Measurements from ENCODE around the gene NRN1L. TPM values are rescaled to one million over a fixed set of nuclear protein-coding genes. Genes with fewer than 3 reads are reported as not detected.

NRN1L gene
- total RNA-seq, 2 donors from 2014 or later: 7.0 to 7.3 TPM

DNA sequence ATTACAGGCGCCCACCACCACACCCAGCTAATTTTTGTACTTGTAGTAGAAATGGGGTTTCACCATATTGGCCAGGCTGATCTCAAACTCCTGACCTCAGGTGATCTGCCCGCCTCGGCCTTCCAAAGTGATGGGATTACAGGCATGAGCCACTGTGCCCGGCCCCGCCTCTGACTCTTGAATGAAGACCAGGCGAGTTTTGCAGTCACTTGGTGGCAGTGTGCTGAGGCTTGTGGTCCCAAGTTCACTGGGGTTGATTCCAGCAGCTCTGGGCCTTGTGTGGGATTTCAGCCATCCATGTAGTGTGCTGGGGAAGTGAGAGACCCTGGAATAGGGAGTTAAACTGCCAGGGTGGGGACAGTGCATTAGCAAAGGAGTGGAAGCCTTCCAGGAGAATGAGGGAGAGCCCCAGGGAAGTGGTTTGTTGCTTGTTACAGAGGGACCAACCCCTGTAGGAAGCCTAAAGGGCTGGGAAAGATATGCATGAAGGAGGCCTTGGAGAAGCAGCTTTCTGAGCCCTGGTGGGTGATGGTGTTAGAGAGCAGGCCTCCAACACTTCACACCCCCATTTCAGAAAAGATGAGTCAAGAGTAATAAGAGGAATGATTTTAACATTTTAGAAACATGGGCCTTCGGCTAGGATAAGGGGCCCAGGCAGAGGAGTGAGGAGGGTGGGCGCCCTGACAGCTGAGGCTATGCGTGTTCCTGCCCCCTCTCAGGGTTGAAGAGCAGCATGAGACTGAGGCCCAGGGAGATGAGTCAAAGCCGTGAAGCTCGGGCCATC lies 22.9 kb downstream of the NRN1L start:
- Histone ChIP-seq H3K4me1 (ENCODE audit: control insufficient read depth, insufficient read depth, low read length) (no peaks in the 10 kb centered on the region), H3K27ac (ENCODE audit: low read depth, low read length) (no peak overlapping the region), H3K9ac (ENCODE audit: extremely low read depth, low read length, poor library complexity, severe bottlenecking) (no peak overlapping the region), H3K9me3 (ENCODE audit: control insufficient read depth, low read length) (no peaks in the 10 kb centered on the region), H3K36me3 (ENCODE audit: control insufficient read depth, insufficient read depth, low read length) (peaks cover 27% of the 10 kb centered on the region), H3K27me3 (ENCODE audit: control insufficient read depth, insufficient read depth, low read length, poor library complexity, severe bottlenecking) (no peaks in the 10 kb centered on the region), H3K4me3 (ENCODE audit: low read length) (no peak overlapping the region)
- Mint-ChIP-seq H3K36me3 (ENCODE audit: low read depth) (peaks cover 35% of the 10 kb centered on the region), H3K9me3 (no peaks in the 10 kb centered on the region), H3K27ac (peak overlapping the region; percentile 26), H3K4me3 (no peak overlapping the region), H3K27me3 (ENCODE audit: insufficient read depth) (no peaks in the 10 kb centered on the region), H3K4me1 (no peaks in the 10 kb centered on the region)
- WGBS, 2 experiments (ENCODE audit: insufficient coverage in 1 of 2, insufficient read length in 1 of 2): 94% methylated on average over 9 to 10 of the region's 11 CpGs
- DNase-seq: no peak
- TF ChIP-seq, protein P1, sequence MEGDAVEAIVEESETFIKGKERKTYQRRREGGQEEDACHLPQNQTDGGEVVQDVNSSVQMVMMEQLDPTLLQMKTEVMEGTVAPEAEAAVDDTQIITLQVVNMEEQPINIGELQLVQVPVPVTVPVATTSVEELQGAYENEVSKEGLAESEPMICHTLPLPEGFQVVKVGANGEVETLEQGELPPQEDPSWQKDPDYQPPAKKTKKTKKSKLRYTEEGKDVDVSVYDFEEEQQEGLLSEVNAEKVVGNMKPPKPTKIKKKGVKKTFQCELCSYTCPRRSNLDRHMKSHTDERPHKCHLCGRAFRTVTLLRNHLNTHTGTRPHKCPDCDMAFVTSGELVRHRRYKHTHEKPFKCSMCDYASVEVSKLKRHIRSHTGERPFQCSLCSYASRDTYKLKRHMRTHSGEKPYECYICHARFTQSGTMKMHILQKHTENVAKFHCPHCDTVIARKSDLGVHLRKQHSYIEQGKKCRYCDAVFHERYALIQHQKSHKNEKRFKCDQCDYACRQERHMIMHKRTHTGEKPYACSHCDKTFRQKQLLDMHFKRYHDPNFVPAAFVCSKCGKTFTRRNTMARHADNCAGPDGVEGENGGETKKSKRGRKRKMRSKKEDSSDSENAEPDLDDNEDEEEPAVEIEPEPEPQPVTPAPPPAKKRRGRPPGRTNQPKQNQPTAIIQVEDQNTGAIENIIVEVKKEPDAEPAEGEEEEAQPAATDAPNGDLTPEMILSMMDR (conservative IDR thresholded peaks at IDR 0.05): no peak

DNA sequence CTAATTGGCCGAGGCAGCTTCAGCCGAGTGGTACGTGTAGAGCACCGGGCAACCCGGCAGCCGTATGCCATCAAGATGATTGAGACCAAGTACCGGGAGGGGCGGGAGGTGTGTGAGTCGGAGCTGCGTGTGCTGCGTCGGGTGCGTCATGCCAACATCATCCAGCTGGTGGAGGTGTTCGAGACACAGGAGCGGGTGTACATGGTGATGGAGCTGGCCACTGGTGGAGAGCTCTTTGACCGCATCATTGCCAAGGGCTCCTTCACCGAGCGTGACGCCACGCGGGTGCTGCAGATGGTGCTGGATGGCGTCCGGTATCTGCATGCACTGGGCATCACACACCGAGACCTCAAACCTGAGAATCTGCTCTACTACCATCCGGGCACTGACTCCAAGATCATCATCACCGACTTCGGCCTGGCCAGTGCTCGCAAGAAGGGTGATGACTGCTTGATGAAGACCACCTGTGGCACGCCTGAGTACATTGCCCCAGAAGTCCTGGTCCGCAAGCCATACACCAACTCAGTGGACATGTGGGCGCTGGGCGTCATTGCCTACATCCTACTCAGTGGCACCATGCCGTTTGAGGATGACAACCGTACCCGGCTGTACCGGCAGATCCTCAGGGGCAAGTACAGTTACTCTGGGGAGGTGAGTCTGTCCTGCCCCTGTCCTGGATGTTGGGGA lies 24.5 kb downstream of the NRN1L start:
- H3K4me1 Mint-ChIP-seq: peaks cover 5% of the 10 kb centered on the region
- H3K4me3 Mint-ChIP-seq: no peak overlapping the region
- TF ChIP-seq, protein P1 (conservative IDR thresholded peaks at IDR 0.05): no peak

DNA sequence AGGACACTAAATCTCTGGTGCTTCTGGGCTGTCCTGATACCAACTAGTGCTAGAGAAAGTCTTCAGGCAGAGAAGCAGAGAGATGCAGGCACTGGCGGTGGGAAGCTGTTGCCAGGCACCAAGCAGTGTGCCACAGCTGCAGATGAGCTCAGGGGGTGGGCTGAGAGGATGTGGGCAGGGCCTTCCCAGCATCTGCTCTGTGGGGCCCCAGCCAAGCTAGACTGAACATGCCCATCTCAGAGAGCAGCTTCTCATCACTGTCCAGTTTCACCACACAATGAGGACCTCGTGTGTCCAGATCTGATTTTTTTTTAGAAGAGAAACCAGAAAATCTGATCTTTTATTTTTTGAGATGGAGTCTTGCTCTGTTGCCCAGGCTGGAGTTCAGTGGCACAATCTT lies 25.5 kb downstream of the NRN1L start:
- H3K9me3 Mint-ChIP-seq: no peaks in the 10 kb centered on the region
- no peak for DNase-seq
- peaks cover 13% of the 10 kb centered on the region for H3K4me1 Mint-ChIP-seq
- peak overlapping the region; percentile 26 for H3K27ac Mint-ChIP-seq
- H3K27me3 Mint-ChIP-seq (ENCODE audit: insufficient read depth): no peaks in the 10 kb centered on the region
- TF ChIP-seq, protein P1 (conservative IDR thresholded peaks at IDR 0.05): no peak
- peaks cover 26% of the 10 kb centered on the region for H3K36me3 Mint-ChIP-seq (ENCODE audit: low read depth)
- H3K36me3 ChIP-seq (ENCODE audit: control insufficient read depth, insufficient read depth, low read length): peaks cover 20% of the 10 kb centered on the region
- H3K9ac ChIP-seq (ENCODE audit: extremely low read depth, low read length, poor library complexity, severe bottlenecking): no peak overlapping the region
- H3K4me3 ChIP-seq (ENCODE audit: low read length): no peak overlapping the region
- no peaks in the 10 kb centered on the region for H3K27me3 ChIP-seq (ENCODE audit: control insufficient read depth, insufficient read depth, low read length, poor library complexity, severe bottlenecking)
- H3K4me1 ChIP-seq (ENCODE audit: control insufficient read depth, insufficient read depth, low read length): peaks cover 4% of the 10 kb centered on the region
- H3K27ac ChIP-seq (ENCODE audit: low read depth, low read length): no peak overlapping the region
- no peaks in the 10 kb centered on the region for H3K9me3 ChIP-seq (ENCODE audit: control insufficient read depth, low read length)
- H3K4me3 Mint-ChIP-seq: no peak overlapping the region
- WGBS, 2 experiments (ENCODE audit: insufficient coverage in 1 of 2, insufficient read length in 1 of 2): 90 to 94% methylated on average over 2 of the region's 2 CpGs

More for the DNA sequence above, 24.5 kb downstream of the NRN1L start:
- peaks cover 28% of the 10 kb centered on the region for H3K36me3 Mint-ChIP-seq (ENCODE audit: low read depth)
- peaks cover 20% of the 10 kb centered on the region for H3K36me3 ChIP-seq (ENCODE audit: control insufficient read depth, insufficient read depth, low read length)
- no peak overlapping the region for H3K4me3 ChIP-seq (ENCODE audit: low read length)
- no peak overlapping the region for H3K9ac ChIP-seq (ENCODE audit: extremely low read depth, low read length, poor library complexity, severe bottlenecking)
- peak overlapping the region; percentile 44 for H3K27ac Mint-ChIP-seq
- H3K27me3 Mint-ChIP-seq (ENCODE audit: insufficient read depth): no peaks in the 10 kb centered on the region
- no peaks in the 10 kb centered on the region for H3K9me3 Mint-ChIP-seq
- H3K4me1 ChIP-seq (ENCODE audit: control insufficient read depth, insufficient read depth, low read length): no peaks in the 10 kb centered on the region
- WGBS, 2 experiments (ENCODE audit: insufficient coverage in 1 of 2, insufficient read length in 1 of 2): 95 to 97% methylated on average over 35 to 36 of the region's 36 CpGs
- H3K9me3 ChIP-seq (ENCODE audit: control insufficient read depth, low read length): no peaks in the 10 kb centered on the region
- H3K27me3 ChIP-seq (ENCODE audit: control insufficient read depth, insufficient read depth, low read length, poor library complexity, severe bottlenecking): no peaks in the 10 kb centered on the region
- no peak for DNase-seq
- no peak overlapping the region for H3K27ac ChIP-seq (ENCODE audit: low read depth, low read length)

Measured in endodermal cell (in vitro differentiated cells).